Trophoblast cell (in vitro differentiated cells and primary cell): Measurements from ENCODE around the gene RSBN1.
"Not testable (repeated sequence)": the region's sequence is repeated elsewhere in the genome, so short reads cannot be mapped to it uniquely, and the experiment has no call there.

Experiments
- DNase-seq, 2 donors: peaks; one replicate each; pipeline ENCODE4 v3.0.0-alpha.2; 2016
- H2AFZ ChIP-seq: 2 replicates; pipeline ENCODE4 v1.6.1; 2013; ENCODE audit warnings: low read length, moderate library complexity, mild to moderate bottlenecking; ENCODE audit not compliant: insufficient read depth, poor library complexity
- H2AK5ac ChIP-seq: 2 replicates; pipeline ENCODE4 v1.6.1; 2013; ENCODE audit warnings: mild to moderate bottlenecking, low read length
- H2BK120ac ChIP-seq: 2 replicates; pipeline ENCODE4 v1.6.1; 2013; ENCODE audit warnings: low read length, mild to moderate bottlenecking, moderate library complexity; ENCODE audit not compliant: insufficient read depth, poor library complexity
- H2BK12ac ChIP-seq: 2 replicates; pipeline ENCODE4 v1.6.1; 2013; ENCODE audit warnings: mild to moderate bottlenecking, low read length, moderate library complexity
- H2BK5ac ChIP-seq: 2 replicates; pipeline ENCODE4 v1.6.1; 2013; ENCODE audit warnings: low read length, low read depth, moderate library complexity, mild to moderate bottlenecking; ENCODE audit not compliant: poor library complexity
- H3K14ac ChIP-seq: 2 replicates; pipeline ENCODE4 v1.6.1; 2013; ENCODE audit warnings: mild to moderate bottlenecking, low read length
- H3K18ac ChIP-seq: 2 replicates; pipeline ENCODE4 v1.6.1; 2013; ENCODE audit warnings: mild to moderate bottlenecking, low read length
- H3K23ac ChIP-seq: 2 replicates; pipeline ENCODE4 v1.6.1; 2013; ENCODE audit warnings: low read length
- H3K27ac ChIP-seq: 2 replicates; pipeline ENCODE4 v1.5.1; 2013; ENCODE audit warnings: low read depth, mild to moderate bottlenecking, inconsistent platforms, low read length, moderate library complexity
- H3K27me3 ChIP-seq: 2 replicates; pipeline ENCODE4 v1.6.1; 2013; ENCODE audit warnings: inconsistent platforms, mild to moderate bottlenecking, low read length, moderate library complexity; ENCODE audit not compliant: insufficient read depth
- H3K36me3 ChIP-seq, 2 experiments: 1 replicate in 1 of 2; 2 replicates in 1 of 2; pipeline ENCODE4 v1.6.1; 2013; ENCODE audit warnings: low read length in 2 of 2, mild to moderate bottlenecking in 2 of 2, moderate library complexity in 1 of 2; ENCODE audit not compliant: insufficient read depth in 2 of 2, control insufficient read depth in 1 of 2
- H3K4ac ChIP-seq: 2 replicates; pipeline ENCODE4 v1.6.1; 2013; ENCODE audit warnings: low read depth, mild to moderate bottlenecking, low read length, moderate library complexity
- H3K4me1 ChIP-seq, 2 experiments: 1 replicate in 1 of 2; 2 replicates in 1 of 2; pipeline ENCODE4 v1.6.1; 2013; ENCODE audit warnings: low read length in 2 of 2, mild to moderate bottlenecking in 2 of 2, moderate library complexity in 1 of 2; ENCODE audit not compliant: insufficient read depth in 2 of 2, control insufficient read depth in 1 of 2
- H3K4me2 ChIP-seq: 2 replicates; pipeline ENCODE4 v1.6.1; 2013; ENCODE audit warnings: inconsistent platforms, mild to moderate bottlenecking, low read length, moderate library complexity
- H3K4me3 ChIP-seq: 2 replicates; pipeline ENCODE4 v1.5.1; 2013; ENCODE audit warnings: mild to moderate bottlenecking, low read depth, low read length, inconsistent platforms
- H3K79me1 ChIP-seq: one replicate; pipeline ENCODE4 v1.6.1; 2013; ENCODE audit warnings: low read length
- H3K79me2 ChIP-seq: 2 replicates; pipeline ENCODE4 v1.6.1; 2013; ENCODE audit warnings: low read length, mild to moderate bottlenecking; ENCODE audit not compliant: control insufficient read depth, insufficient read depth, poor library complexity
- H3K9ac ChIP-seq: 2 replicates; pipeline ENCODE4 v1.6.1; 2013; ENCODE audit warnings: mild to moderate bottlenecking, low read length
- H3K9me3 ChIP-seq: 2 replicates; pipeline ENCODE4 v1.6.1; 2013; ENCODE audit warnings: low read depth, mild to moderate bottlenecking, control low read depth, inconsistent platforms, low read length; ENCODE audit not compliant: insufficient read depth
- H4K12ac ChIP-seq: 2 replicates; pipeline ENCODE4 v1.6.1; 2013; ENCODE audit warnings: low read depth, mild to moderate bottlenecking, low read length, moderate library complexity
- H4K8ac ChIP-seq: 2 replicates; pipeline ENCODE4 v1.6.1; 2013; ENCODE audit warnings: low read depth, mild to moderate bottlenecking, low read length, moderate library complexity
- H4K91ac ChIP-seq: one replicate; pipeline ENCODE4 v1.6.1; 2013; ENCODE audit warnings: low read depth, mild to moderate bottlenecking, low read length, moderate library complexity
- WGBS: extraction: QIAGEN DNeasy Blood & Tissue Kit; methylation state at CpG from one replicate; pipeline ENCODE4 v1.1.7; 2013; ENCODE audit warnings: missing lambda C conversion rate; ENCODE audit not compliant: insufficient read length, insufficient coverage; ENCODE audit errors: extremely low coverage; 5-methylcytosine and 5-hydroxymethylcytosine counted together

The RSBN1 gene

GRCh38 chr1:113855630-113856400, 43.5 kb upstream of the RSBN1 start:
- H3K4ac ChIP-seq = no peak overlapping the region
- H2AFZ ChIP-seq = no peak overlapping the region
- H2BK12ac ChIP-seq = no peak overlapping the region
- no peak overlapping the region for H3K4me2 ChIP-seq
- H2AK5ac ChIP-seq = no peak overlapping the region
- H3K27me3 ChIP-seq = no peaks in the 10 kb centered on the region
- H3K79me1 ChIP-seq = no peaks in the 10 kb centered on the region
- no peak for DNase-seq
- H3K4me3 ChIP-seq = no peak overlapping the region
- no peak overlapping the region for H4K91ac ChIP-seq
- H3K79me2 ChIP-seq = no peaks in the 10 kb centered on the region
- no CpG with 5 or more reads among the region's 4 CpGs for WGBS
- H2BK120ac ChIP-seq = no peak overlapping the region
- H4K8ac ChIP-seq = no peak overlapping the region
- H3K9ac ChIP-seq = no peak overlapping the region
- H2BK5ac ChIP-seq = no peak overlapping the region
- H3K27ac ChIP-seq = no peak overlapping the region
- no peaks in the 10 kb centered on the region for H3K36me3 ChIP-seq
- H3K9me3 ChIP-seq = no peaks in the 10 kb centered on the region
- H3K18ac ChIP-seq = no peak overlapping the region
- no peak overlapping the region for H3K14ac ChIP-seq
- no peak overlapping the region for H3K23ac ChIP-seq
- H3K4me1 ChIP-seq = no peaks in the 10 kb centered on the region
- H4K12ac ChIP-seq = no peak overlapping the region

GRCh38 chr1:113854234-113854633, 42.0 kb upstream of the RSBN1 start:
- no peak for DNase-seq
- no peaks in the 10 kb centered on the region for H3K4me1 ChIP-seq
- H3K27ac ChIP-seq = no peak overlapping the region
- no peak overlapping the region for H2AK5ac ChIP-seq
- H2BK120ac ChIP-seq = no peak overlapping the region
- no peak overlapping the region for H2AFZ ChIP-seq
- H3K9ac ChIP-seq = no peak overlapping the region
- no peaks in the 10 kb centered on the region for H3K27me3 ChIP-seq
- no peaks in the 10 kb centered on the region for H3K36me3 ChIP-seq
- H3K23ac ChIP-seq = no peak overlapping the region
- H3K4me2 ChIP-seq = no peak overlapping the region
- no peak overlapping the region for H4K91ac ChIP-seq
- no peaks in the 10 kb centered on the region for H3K79me1 ChIP-seq
- no peak overlapping the region for H3K4ac ChIP-seq
- H4K12ac ChIP-seq = no peak overlapping the region
- H3K14ac ChIP-seq = no peak overlapping the region
- H2BK5ac ChIP-seq = no peak overlapping the region
- no peak overlapping the region for H3K4me3 ChIP-seq
- no peaks in the 10 kb centered on the region for H3K79me2 ChIP-seq
- no CpG with 5 or more reads among the region's 1 CpG for WGBS
- H4K8ac ChIP-seq = no peak overlapping the region
- no peak overlapping the region for H3K18ac ChIP-seq
- H2BK12ac ChIP-seq = no peak overlapping the region
- no peaks in the 10 kb centered on the region for H3K9me3 ChIP-seq

- H2BK5ac ChIP-seq, H3K9me3 ChIP-seq, H3K79me2 ChIP-seq, H3K4me2 ChIP-seq, H4K91ac ChIP-seq, H2AFZ ChIP-seq, H3K4ac ChIP-seq, H3K27ac ChIP-seq, H3K36me3 ChIP-seq, H3K18ac ChIP-seq, H3K14ac ChIP-seq, H3K4me1 ChIP-seq, H3K23ac ChIP-seq, DNase-seq, H4K12ac ChIP-seq, H3K9ac ChIP-seq, H3K4me3 ChIP-seq, H3K79me1 ChIP-seq, H2BK12ac ChIP-seq, H2AK5ac ChIP-seq, H4K8ac ChIP-seq, H3K27me3 ChIP-seq, H2BK120ac ChIP-seq: not testable (repeated sequence)
- no CpG with 5 or more reads among the region's 6 CpGs for WGBS
Observed at GRCh38 chr1:113852694-113853093, 40.4 kb upstream of the RSBN1 start.

GRCh38 chr1:113850127-113850796, 38.0 kb upstream of the RSBN1 start:
- H4K12ac ChIP-seq = no peak overlapping the region
- H3K4me2 ChIP-seq = no peak overlapping the region
- H3K27me3 ChIP-seq = no peaks in the 10 kb centered on the region
- H3K79me1 ChIP-seq = no peaks in the 10 kb centered on the region
- H3K36me3 ChIP-seq = no peaks in the 10 kb centered on the region
- H3K27ac ChIP-seq = no peak overlapping the region
- no peak overlapping the region for H2BK5ac ChIP-seq
- H3K14ac ChIP-seq = no peak overlapping the region
- no peak overlapping the region for H2BK12ac ChIP-seq
- no peak overlapping the region for H4K8ac ChIP-seq
- no peak overlapping the region for H2BK120ac ChIP-seq
- no peak overlapping the region for H3K4me3 ChIP-seq
- H2AK5ac ChIP-seq = no peak overlapping the region
- no peaks in the 10 kb centered on the region for H3K9me3 ChIP-seq
- no peaks in the 10 kb centered on the region for H3K4me1 ChIP-seq
- H4K91ac ChIP-seq = no peak overlapping the region
- DNase-seq = no peak
- H3K79me2 ChIP-seq = no peaks in the 10 kb centered on the region
- no peak overlapping the region for H3K9ac ChIP-seq
- no peak overlapping the region for H3K4ac ChIP-seq
- no peak overlapping the region for H3K23ac ChIP-seq
- no CpG with 5 or more reads among the region's 3 CpGs for WGBS
- no peak overlapping the region for H2AFZ ChIP-seq
- no peak overlapping the region for H3K18ac ChIP-seq
